ENCODE data around the gene GNG14. TPM values are rescaled to one million over a fixed set of nuclear protein-coding genes. Genes with fewer than 3 reads are reported as not detected.

The GNG14 gene
- total and polyA plus RNA-seq, 4 experiments from 2014 or later, result not detected

- peaks cover 2 to 14% (median 8%) of the 10 kb centered on the region in 4 donors for H3K4me1 Mint-ChIP-seq
- Histone ChIP-seq H3K27ac (ENCODE audit: low read depth, low read length) (no peak overlapping the region), H3K36me3 (ENCODE audit: insufficient read depth, low read length) (no peaks in the 10 kb centered on the region), H3K4me1 (ENCODE audit: insufficient read depth, low read length) (peaks cover 17% of the 10 kb centered on the region), H3K4me3 (ENCODE audit: low read length in 2 of 2) (no peak overlapping the region), H3K9me3 (ENCODE audit: control insufficient read depth in 1 of 2, low read length in 2 of 2) (no peaks in the 10 kb centered on the region), H3K27me3 (ENCODE audit: insufficient read depth, low read length) (no peaks in the 10 kb centered on the region)
- H3K27ac Mint-ChIP-seq, result no peak overlapping the region
- no peaks in the 10 kb centered on the region for H3K27me3 Mint-ChIP-seq
- no peak for DNase-seq
- intact Hi-C loops (cut with micrococcal nuclease), result no loop called here
- H3K9me3 Mint-ChIP-seq, result peaks cover 0 to 2% (median 0%) of the 10 kb centered on the region in 8 donors
- H3K4me3 Mint-ChIP-seq, result no peak overlapping the region
- peaks cover 0 to 7% of the 10 kb centered on the region in 2 donors for H3K36me3 Mint-ChIP-seq
- POLR2A ChIA-PET (ENCODE audit: partially characterized antibody), result interaction anchor here (1.2 kb wide), 1 partner anchor 41 kb away, joined by 3 read pairs; the partner anchor contains the start of gene TRIR
- CTCF ChIA-PET (ENCODE audit: partially characterized antibody), result interaction anchor here (1.7 kb wide), 1 partner anchor 16 kb away, joined by 4 read pairs; no protein-coding TSS in a partner anchor
Measured at GRCh38 chr19:12692960-12693359, 5.2 kb downstream of the GNG14 start.

DNA sequence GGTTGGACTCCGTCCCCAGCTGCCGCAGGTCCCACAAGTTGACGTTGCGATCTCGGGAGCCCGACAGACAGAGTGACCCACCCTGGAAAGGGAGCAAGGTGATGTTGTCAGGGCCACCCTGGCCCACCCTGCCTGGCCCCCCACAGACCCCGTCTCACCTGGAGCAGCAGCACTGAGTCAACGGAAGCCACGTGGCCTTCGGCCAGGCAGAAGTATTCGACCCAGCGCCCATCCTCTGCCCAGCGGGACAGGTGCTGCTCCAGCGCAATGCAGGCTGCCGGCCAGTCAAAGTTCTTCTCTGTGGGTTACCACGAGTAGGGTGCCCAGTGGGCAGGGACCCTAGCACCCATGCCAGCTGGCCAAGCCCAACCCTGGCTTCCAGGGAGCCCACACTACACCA lies 6.8 kb downstream of the GNG14 start:
- Histone ChIP-seq H3K36me3 (ENCODE audit: insufficient read depth, low read length) (no peaks in the 10 kb centered on the region), H3K4me3 (ENCODE audit: low read length in 2 of 2) (no peak overlapping the region), H3K27ac (ENCODE audit: low read depth, low read length) (no peak overlapping the region), H3K4me1 (ENCODE audit: insufficient read depth, low read length) (peaks cover 17% of the 10 kb centered on the region), H3K9me3 (ENCODE audit: control insufficient read depth in 1 of 2, low read length in 2 of 2) (no peaks in the 10 kb centered on the region), H3K27me3 (ENCODE audit: insufficient read depth, low read length) (no peaks in the 10 kb centered on the region)
- POLR2A ChIA-PET (ENCODE audit: partially characterized antibody), result interaction anchor here (1.1 to 4.4 kb wide), 3 partner anchors 13 to 41 kb away, joined by 3 to 34 read pairs (median 24); partner anchors contain the start of genes DHPS, GET3 and TRIR
- H3K36me3 Mint-ChIP-seq, result peaks cover 0 to 12% of the 10 kb centered on the region in 2 donors
- DNase-seq, result no peak
- H3K9me3 Mint-ChIP-seq, result peaks cover 0 to 2% (median 0%) of the 10 kb centered on the region in 8 donors
- peak overlapping the region in 1 of 8 donors; percentile 7 for H3K4me3 Mint-ChIP-seq
- intact Hi-C loops (cut with micrococcal nuclease), result no loop called here
- no peak overlapping the region for H3K27ac Mint-ChIP-seq
- peaks cover 4 to 17% (median 10%) of the 10 kb centered on the region in 4 donors for H3K4me1 Mint-ChIP-seq
- H3K27me3 Mint-ChIP-seq, result no peaks in the 10 kb centered on the region
- CTCF ChIA-PET (ENCODE audit: partially characterized antibody), result interaction anchor here (0.9 to 1.0 kb wide), 2 partner anchors 8 to 23 kb away, joined by 3 to 5 read pairs; no protein-coding TSS in a partner anchor

DNA sequence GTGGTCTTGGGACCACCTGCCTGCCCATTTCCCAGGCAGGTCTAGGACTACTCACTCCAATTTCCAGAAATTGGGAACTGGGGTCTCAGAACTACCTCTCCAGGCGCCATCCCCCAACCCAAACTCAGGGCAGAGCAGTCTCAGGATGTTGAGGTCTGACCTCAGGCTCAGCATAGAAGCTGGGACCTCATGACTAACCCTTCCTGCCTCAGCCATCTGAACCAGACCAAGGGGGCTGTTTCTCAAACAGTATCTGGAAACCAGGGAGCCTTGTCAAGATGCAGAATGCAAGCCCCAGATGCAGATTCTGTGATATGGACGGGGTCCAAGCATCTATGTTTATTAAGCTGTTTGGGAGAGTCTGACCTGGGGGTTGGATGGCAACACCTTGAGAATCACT lies 7.3 kb downstream of the GNG14 start:
- ChIA-PET CTCF (ENCODE audit: partially characterized antibody) (interaction anchor here (0.9 to 1.0 kb wide), 2 partner anchors 9 to 24 kb away, joined by 3 to 5 read pairs; no protein-coding TSS in a partner anchor), POLR2A (ENCODE audit: partially characterized antibody) (interaction anchor here (0.9 to 4.4 kb wide), 5 partner anchors 14 to 40 kb away, joined by 3 to 34 read pairs (median 24); partner anchors contain the start of genes DHPS, GET3 and TRIR)
- peaks cover 0 to 2% (median 0%) of the 10 kb centered on the region in 8 donors for H3K9me3 Mint-ChIP-seq
- H3K36me3 Mint-ChIP-seq, result peaks cover 0 to 12% of the 10 kb centered on the region in 2 donors
- intact Hi-C loops (cut with micrococcal nuclease), result no loop called here
- no peak for DNase-seq
- Histone ChIP-seq H3K27me3 (ENCODE audit: insufficient read depth, low read length) (no peaks in the 10 kb centered on the region), H3K9me3 (ENCODE audit: control insufficient read depth in 1 of 2, low read length in 2 of 2) (no peaks in the 10 kb centered on the region), H3K27ac (ENCODE audit: low read depth, low read length) (no peak overlapping the region), H3K36me3 (ENCODE audit: insufficient read depth, low read length) (no peaks in the 10 kb centered on the region), H3K4me3 (ENCODE audit: low read length in 2 of 2) (no peak overlapping the region), H3K4me1 (ENCODE audit: insufficient read depth, low read length) (peaks cover 17% of the 10 kb centered on the region)
- H3K4me1 Mint-ChIP-seq, result peaks cover 4 to 17% (median 10%) of the 10 kb centered on the region in 4 donors
- H3K27ac Mint-ChIP-seq, result peak overlapping the region in 1 of 7 donors; percentile 23
- H3K4me3 Mint-ChIP-seq, result peak overlapping the region in 6 of 8 donors; percentile 39 to 57 (median 49)
- no peaks in the 10 kb centered on the region for H3K27me3 Mint-ChIP-seq

GRCh38 chr19:12695514-12695913 lies 7.7 kb downstream of the GNG14 start:
- ChIA-PET POLR2A (ENCODE audit: partially characterized antibody) (interaction anchor here (0.8 to 4.4 kb wide), 9 partner anchors 8 to 111 kb away, joined by 3 to 34 read pairs (median 6); partner anchors contain the start of genes DHPS, GET3, RNASEH2A and TRIR), CTCF (ENCODE audit: partially characterized antibody) (interaction anchor here (0.9 to 1.0 kb wide), 2 partner anchors 9 to 24 kb away, joined by 3 to 5 read pairs; no protein-coding TSS in a partner anchor)
- DNase-seq, result no peak
- H3K4me1 ChIP-seq (ENCODE audit: insufficient read depth, low read length), result peaks cover 17% of the 10 kb centered on the region
- H3K27ac ChIP-seq (ENCODE audit: low read depth, low read length), result peak overlapping the region; percentile 76
- peak overlapping the region in 1 of 2 donors; percentile 56 for H3K4me3 ChIP-seq (ENCODE audit: low read length in 2 of 2)
- Mint-ChIP-seq H3K27ac (peak overlapping the region in 6 of 7 donors; percentile 29 to 82 (median 63)), H3K4me1 (peaks cover 4 to 17% (median 10%) of the 10 kb centered on the region in 4 donors), H3K4me3 (peak overlapping the region; percentile 57 to 80 (median 74)), H3K27me3 (no peaks in the 10 kb centered on the region), H3K36me3 (peaks cover 0 to 12% of the 10 kb centered on the region in 2 donors), H3K9me3 (peaks cover 0 to 2% (median 0%) of the 10 kb centered on the region in 8 donors)
- no peaks in the 10 kb centered on the region for H3K9me3 ChIP-seq (ENCODE audit: control insufficient read depth in 1 of 2, low read length in 2 of 2)
- intact Hi-C loops (cut with micrococcal nuclease), result no loop called here
- H3K27me3 ChIP-seq (ENCODE audit: insufficient read depth, low read length), result no peaks in the 10 kb centered on the region
- no peaks in the 10 kb centered on the region for H3K36me3 ChIP-seq (ENCODE audit: insufficient read depth, low read length)

- no peak for DNase-seq
- H3K36me3 Mint-ChIP-seq, result peaks cover 0 to 17% of the 10 kb centered on the region in 2 donors
- no peaks in the 10 kb centered on the region for H3K27me3 ChIP-seq (ENCODE audit: insufficient read depth, low read length)
Measured at GRCh38 chr19:12695997-12696365, 8.2 kb downstream of the GNG14 start.

GRCh38 chr19:12696366-12697335 lies 8.9 kb downstream of the GNG14 start, which contains the start of gene FBXW9:
Gene FBXW9 (minus strand): TSS chr19:12696631. CDS start chr19:12696581, 50 bp downstream.
- Mint-ChIP-seq H3K4me1 (peaks cover 4 to 17% (median 10%) of the 10 kb centered on the region in 4 donors), H3K27ac (peak within 1 kb of the TSS; percentile 96 to 98 (median 97)), H3K9me3 (peaks cover 0 to 2% (median 0%) of the 10 kb centered on the region in 8 donors), H3K27me3 (no peaks in the 10 kb centered on the region), H3K36me3 (peaks cover 0 to 22% of the 10 kb centered on the region in 2 donors), H3K4me3 (peak within 1 kb of the TSS; percentile 91 to 95 (median 94))
- no peaks in the 10 kb centered on the region for H3K9me3 ChIP-seq (ENCODE audit: control insufficient read depth in 1 of 2, low read length in 2 of 2)
- CTCF ChIA-PET (ENCODE audit: partially characterized antibody), result interaction anchor here (0.9 to 1.5 kb wide), 4 partner anchors 25 to 99 kb away, joined by 4 to 6 read pairs (median 4); no protein-coding TSS in a partner anchor
- H3K36me3 ChIP-seq (ENCODE audit: insufficient read depth, low read length), result no peaks in the 10 kb centered on the region
- POLR2A ChIA-PET (ENCODE audit: partially characterized antibody), result interaction anchor here (0.8 to 4.4 kb wide), 14 partner anchors 9 to 151 kb away, joined by 3 to 34 read pairs (median 4); partner anchors contain the start of genes DHPS, GET3, JUNB and RNASEH2A
- H3K4me1 ChIP-seq (ENCODE audit: insufficient read depth, low read length), result peaks cover 17% of the 10 kb centered on the region
- intact Hi-C loops (cut with micrococcal nuclease), result loop anchor here (1.0 kb wide), 3 partner anchors 15 to 27 kb away; partner anchors contain the start of genes DHPS and TNPO2
- peak within 1 kb of the TSS; percentile 7 to 56 for H3K4me3 ChIP-seq (ENCODE audit: low read length in 2 of 2)
- H3K27me3 ChIP-seq (ENCODE audit: insufficient read depth, low read length), result no peaks in the 10 kb centered on the region
- peak within 1 kb of the TSS; percentile 76 for H3K27ac ChIP-seq (ENCODE audit: low read depth, low read length)
- peak; percentile 92 to 96 (median 93) for DNase-seq

More at GRCh38 chr19:12695997-12696365, 8.2 kb downstream of the GNG14 start:
- intact Hi-C loops (cut with micrococcal nuclease), result loop anchor here (1.0 kb wide), 3 partner anchors 15 to 27 kb away; partner anchors contain the start of genes DHPS and TNPO2
- H3K9me3 Mint-ChIP-seq, result peaks cover 0 to 2% (median 0%) of the 10 kb centered on the region in 8 donors
- H3K4me1 Mint-ChIP-seq, result peaks cover 4 to 17% (median 10%) of the 10 kb centered on the region in 4 donors
- H3K4me3 Mint-ChIP-seq, result peak overlapping the region; percentile 91 to 95 (median 94)
- no peaks in the 10 kb centered on the region for H3K27me3 Mint-ChIP-seq
- Histone ChIP-seq H3K36me3 (ENCODE audit: insufficient read depth, low read length) (no peaks in the 10 kb centered on the region), H3K4me3 (ENCODE audit: low read length in 2 of 2) (peak overlapping the region; percentile 7 to 56), H3K27ac (ENCODE audit: low read depth, low read length) (peak overlapping the region; percentile 76), H3K4me1 (ENCODE audit: insufficient read depth, low read length) (peaks cover 17% of the 10 kb centered on the region), H3K9me3 (ENCODE audit: control insufficient read depth in 1 of 2, low read length in 2 of 2) (no peaks in the 10 kb centered on the region)
- ChIA-PET POLR2A (ENCODE audit: partially characterized antibody) (interaction anchor here (0.8 to 4.4 kb wide), 13 partner anchors 9 to 145 kb away, joined by 3 to 34 read pairs (median 5); partner anchors contain the start of genes DHPS, GET3, JUNB and RNASEH2A), CTCF (ENCODE audit: partially characterized antibody) (interaction anchor here (0.9 to 1.5 kb wide), 5 partner anchors 25 to 100 kb away, joined by 4 to 6 read pairs (median 5); no protein-coding TSS in a partner anchor)
- peak overlapping the region; percentile 29 to 98 (median 96) for H3K27ac Mint-ChIP-seq

Data from CD4-positive, alpha-beta memory T cell (primary cell).